HCT116 (cell line): ENCODE data around the gene KIF18B. TPM values are rescaled to one million over a fixed set of nuclear protein-coding genes. Genes with fewer than 3 reads are reported as not detected.

Experiments used
- ATAC-seq: fragments of 200-7000 bp; cut with Tn5 transposase; 2 replicates; pipeline ENCODE4 v1.9.1; 2020; ENCODE audit warnings: mild to moderate bottlenecking, moderate library complexity
- BruUV-seq: library from RNA; stranded (reverse); fragments of 400-500 nt; replicated peaks from 2 replicates; lab custom pipeline; 2021; lab: Mats Ljungman, UMichigan
- CTCF ChIA-PET: fragments of 300-600 bp; sonication (Branson Sonifier 250); formaldehyde crosslinking; loops from one replicate; lab custom pipeline; 2021; ENCODE audit warnings: antibody characterized with exemption; lab: Charles Lee
- POLR2A ChIA-PET: fragments of 300-600, 350-600 bp; sonication (Branson Sonifier 250); formaldehyde crosslinking; loops from one replicate; lab custom pipeline; 2021; ENCODE audit warnings: antibody characterized with exemption; lab: Charles Lee
- RAD21 ChIA-PET, 2 experiments: fragments of 300-600 bp; sonication (Branson Sonifier 250); formaldehyde crosslinking; loops; one replicate each; lab custom pipeline; 2023; ENCODE audit warnings: low total read pairs in 2 of 2; ENCODE audit not compliant: uncharacterized antibody in 2 of 2, unreplicated experiment in 2 of 2, low non-redundant PET in 1 of 2; lab: Charles Lee
- DNase-seq: peaks from one replicate; pipeline ENCODE4 v3.0.0-alpha.2; 2010; ENCODE audit warnings: low read depth, low spot score
- H2AFZ ChIP-seq: fragments of 200-600 bp; shearing (Covaris generic), sonication (generic); 2 replicates; pipeline ENCODE4 v1.6.1; 2017; ENCODE audit warnings: low read depth, mixed run types, mixed read lengths, antibody characterized with exemption, low read length; ENCODE audit not compliant: poor library complexity, severe bottlenecking
- H3K27ac ChIP-seq: 2 replicates; pipeline ENCODE4 v1.5.1; 2012; ENCODE audit warnings: low read depth, low read length
- H3K27me3 ChIP-seq: fragments of 200-600 bp; sonication (generic); 2 replicates; pipeline ENCODE4 v1.6.1; 2016; ENCODE audit warnings: mixed run types, low read length, mixed read lengths; ENCODE audit not compliant: insufficient read depth
- H3K36me3 ChIP-seq, 2 experiments: fragments of 200-500 bp in 1 of 2; fragments of 200-600 bp in 1 of 2; sonication (Bioruptor generic) in 1 of 2; sonication (generic) in 1 of 2; 2 replicates each; pipeline versions ENCODE4 v1.5.1 to v1.6.1; 2014 to 2016; ENCODE audit warnings: low read length in 2 of 2, inconsistent platforms in 1 of 2, mixed read lengths in 1 of 2, mixed run types in 1 of 2; ENCODE audit not compliant: insufficient read depth in 2 of 2, control insufficient read depth in 1 of 2
- H3K4me1 ChIP-seq, 2 experiments: fragments of 200-600 bp in 1 of 2; sonication (generic) in 1 of 2; 2 replicates each; pipeline versions ENCODE4 v1.5.1 to v1.6.1; 2012 to 2017; ENCODE audit warnings: low read length in 2 of 2, inconsistent platforms in 1 of 2, mild to moderate bottlenecking in 1 of 2, mixed read lengths in 1 of 2, mixed run types in 1 of 2, moderate library complexity in 1 of 2; ENCODE audit not compliant: insufficient read depth in 2 of 2, control insufficient read depth in 1 of 2
- H3K4me2 ChIP-seq: fragments of 200-600 bp; sonication (generic); 2 replicates; pipeline ENCODE4 v1.6.1; 2017; ENCODE audit warnings: mixed run types, low read length, mixed read lengths
- H3K4me3 ChIP-seq, 2 experiments: fragments of 200-600 bp in 1 of 2; sonication (generic) in 1 of 2; replicated peaks in 1 of 2; 2 replicates each; pipeline ENCODE4 v1.5.1; 2011 to 2016; ENCODE audit warnings: low read length in 2 of 2, control low read depth in 1 of 2, low read depth in 1 of 2, mild to moderate bottlenecking in 1 of 2, mixed read lengths in 1 of 2, mixed run types in 1 of 2
- H3K79me2 ChIP-seq: fragments of 200-600 bp; sonication (generic); 2 replicates; pipeline ENCODE4 v1.6.1; 2017; ENCODE audit warnings: mild to moderate bottlenecking, mixed run types, low read length, moderate library complexity, mixed read lengths; ENCODE audit not compliant: insufficient read depth
- H3K9ac ChIP-seq: fragments of 200-600 bp; sonication (generic); 2 replicates; pipeline ENCODE4 v1.6.1; 2016; ENCODE audit warnings: low read length, mixed read lengths
- H3K9me2 ChIP-seq: fragments of 200-600 bp; sonication (generic), shearing (Covaris generic); 2 replicates; pipeline ENCODE4 v1.6.1; 2017; ENCODE audit warnings: mixed run types, mild to moderate bottlenecking, moderate library complexity; ENCODE audit not compliant: insufficient read depth
- H3K9me3 ChIP-seq, 2 experiments: fragments of 200-500 bp in 1 of 2; fragments of 200-600 bp in 1 of 2; sonication (Bioruptor generic) in 1 of 2; sonication (generic) in 1 of 2; 2 replicates each; pipeline ENCODE4 v1.6.1; 2014 to 2017; ENCODE audit warnings: low read length in 2 of 2, mixed read lengths in 2 of 2, inconsistent platforms in 1 of 2, low read depth in 1 of 2, mild to moderate bottlenecking in 1 of 2, mixed run types in 1 of 2, moderate library complexity in 1 of 2; ENCODE audit not compliant: control insufficient read depth in 1 of 2, insufficient read depth in 1 of 2
- H4K20me1 ChIP-seq: fragments of 200-600 bp; sonication (generic), shearing (Covaris generic); 2 replicates; pipeline ENCODE4 v1.6.1; 2017; ENCODE audit warnings: mixed run types, mild to moderate bottlenecking, moderate library complexity; ENCODE audit not compliant: insufficient read depth
- CBX3 ChIP-seq: IDR thresholded peaks from 2 replicates; pipeline ENCODE4 v1.6.1; 2012; ENCODE audit warnings: low read depth
- ELF1 ChIP-seq: IDR thresholded peaks from 2 replicates; pipeline ENCODE4 v1.6.1; 2012; ENCODE audit warnings: low read depth, borderline replicate concordance
- EZH2 ChIP-seq: fragments of 200-600 bp; sonication (generic); IDR thresholded peaks from 2 replicates; pipeline ENCODE4 v1.6.1; 2017; ENCODE audit warnings: antibody characterized with exemption, mixed run types
- EZH2phosphoT487 ChIP-seq: fragments of 200-600 bp; IDR thresholded peaks from 2 replicates; pipeline ENCODE4 v1.6.1; 2018; ENCODE audit warnings: antibody characterized with exemption, borderline replicate concordance
- FOSL1 ChIP-seq: IDR thresholded peaks from 2 replicates; pipeline ENCODE4 v1.6.1; 2012; ENCODE audit warnings: low read depth
- POLR2A ChIP-seq: IDR thresholded peaks from 2 replicates; pipeline ENCODE4 v1.7.0; 2011; ENCODE audit warnings: borderline replicate concordance; ENCODE audit not compliant: insufficient read depth, insufficient read length; ENCODE audit errors: extremely low read depth
- POLR2AphosphoS5 ChIP-seq: IDR thresholded peaks from 2 replicates; pipeline ENCODE4 v1.6.1; 2011; ENCODE audit warnings: mild to moderate bottlenecking, low read depth, low read length, moderate library complexity
- RAD21 ChIP-seq: IDR thresholded peaks from 2 replicates; pipeline ENCODE4 v1.6.1; 2012; ENCODE audit warnings: low read depth, mild to moderate bottlenecking
- SIN3A ChIP-seq: IDR thresholded peaks from 2 replicates; pipeline ENCODE4 v1.6.1; 2012; ENCODE audit warnings: low read depth
- SP1 ChIP-seq: IDR thresholded peaks from 2 replicates; pipeline ENCODE4 v1.6.1; 2012; ENCODE audit warnings: low read depth
- SRF ChIP-seq: IDR thresholded peaks from 2 replicates; pipeline ENCODE4 v1.6.1; 2012; ENCODE audit warnings: low read depth
- ZFX ChIP-seq: fragments of 450-650 bp; IDR thresholded peaks from 2 replicates; pipeline ENCODE4 v1.6.1; 2017
- ZNF274 ChIP-seq: fragments of 200-500 bp; sonication (Bioruptor generic); IDR thresholded peaks from 2 replicates; pipeline ENCODE4 v1.6.1; 2014; ENCODE audit warnings: mild to moderate bottlenecking, low read depth, low read length, inconsistent platforms
- intact Hi-C: fragments of 100-400 bp; cut with micrococcal nuclease; formaldehyde crosslinking; loops from 2 replicates; pipeline ENCODE4 v1.10.0; 2022
- total RNA-seq: library from RNA; stranded (reverse); gene quantifications from one replicate; pipeline ENCODE4 v1.2.1, GENCODE V29; 2021; ENCODE audit not compliant: unreplicated experiment
- TF ChIP-seq, protein P1 (sequence below): IDR thresholded peaks from 2 replicates; pipeline ENCODE4 v1.6.1; 2012
- TF ChIP-seq, protein P2 (sequence below): IDR thresholded peaks from 2 replicates; pipeline ENCODE4 v1.6.1; 2012

KIF18B gene
- total RNA-seq, 1 experiment from 2014 or later = 76.4 TPM

DNA sequence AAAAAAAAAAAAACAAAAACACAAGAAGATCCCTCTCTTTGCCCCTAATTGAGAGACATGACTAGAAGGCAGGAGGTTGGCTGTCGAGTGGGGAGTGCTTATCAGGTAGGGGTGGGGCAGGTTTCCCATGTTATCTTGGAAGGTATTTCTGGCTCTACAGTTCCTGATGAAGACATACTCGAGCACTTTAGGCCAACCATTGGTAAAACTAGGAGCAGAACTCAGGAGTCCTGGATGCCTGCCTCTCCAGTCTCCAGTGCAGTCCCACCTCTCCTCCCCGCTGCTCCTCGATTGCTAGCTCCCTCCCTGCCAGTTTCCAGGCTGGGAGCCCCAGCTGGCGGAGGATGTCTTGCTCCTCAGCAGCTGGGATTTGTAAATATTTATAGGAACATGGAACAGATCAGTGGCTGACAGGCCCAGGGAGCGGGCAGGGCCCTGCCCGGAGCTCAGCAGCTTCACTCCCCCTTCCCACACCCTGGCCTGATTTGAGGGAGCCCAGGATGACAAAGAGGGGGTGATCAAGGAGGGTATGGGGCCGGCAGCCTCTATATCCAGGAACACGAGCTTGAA, 31.9 kb upstream of the KIF18B start:
- POLR2A ChIA-PET = no interaction called here
- H3K27me3 ChIP-seq = no peaks in the 10 kb centered on the region
- no peaks in the 10 kb centered on the region for H3K79me2 ChIP-seq
- no peaks in the 10 kb centered on the region for H3K36me3 ChIP-seq
- ATAC-seq = no peak
- TF ChIP-seq EZH2phosphoT487 (no peak), RAD21 (no peak), ZNF274 (no peak), SRF (no peak), CBX3 (no peak), POLR2A (no peak), ZFX (no peak), SP1 (no peak), POLR2AphosphoS5 (no peak), SIN3A (no peak), ELF1 (no peak), FOSL1 (no peak), EZH2 (no peak)
- TF ChIP-seq, protein P1, sequence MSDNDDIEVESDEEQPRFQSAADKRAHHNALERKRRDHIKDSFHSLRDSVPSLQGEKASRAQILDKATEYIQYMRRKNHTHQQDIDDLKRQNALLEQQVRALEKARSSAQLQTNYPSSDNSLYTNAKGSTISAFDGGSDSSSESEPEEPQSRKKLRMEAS = no peak
- TF ChIP-seq, protein P2, sequence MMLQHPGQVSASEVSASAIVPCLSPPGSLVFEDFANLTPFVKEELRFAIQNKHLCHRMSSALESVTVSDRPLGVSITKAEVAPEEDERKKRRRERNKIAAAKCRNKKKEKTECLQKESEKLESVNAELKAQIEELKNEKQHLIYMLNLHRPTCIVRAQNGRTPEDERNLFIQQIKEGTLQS = no peak
- BruUV-seq = no TSS peak
- H3K4me1 ChIP-seq = no peaks in the 10 kb centered on the region
- no peak overlapping the region for H2AFZ ChIP-seq
- H4K20me1 ChIP-seq = no peaks in the 10 kb centered on the region
- H3K27ac ChIP-seq = no peak overlapping the region
- RAD21 ChIA-PET = no interaction called here
- no peak for DNase-seq
- intact Hi-C loops = no loop called here
- no peak overlapping the region for H3K9ac ChIP-seq
- CTCF ChIA-PET = no interaction called here
- H3K9me2 ChIP-seq = no peaks in the 10 kb centered on the region
- no peak overlapping the region for H3K4me2 ChIP-seq
- no peak overlapping the region for H3K4me3 ChIP-seq
- no peaks in the 10 kb centered on the region for H3K9me3 ChIP-seq
